Lower lobe of right lung (tissue), 2 donors: ENCODE results near the gene EVL. TPM values are rescaled to one million over a fixed set of nuclear protein-coding genes. Genes with fewer than 3 reads are reported as not detected.

Experiments
- ATAC-seq, 2 donors: fragments of 200-7000 bp; cut with Tn5 transposase; one replicate each; pipeline ENCODE4 v1.9.1; 2020 to 2022; ENCODE audit warnings: mild to moderate bottlenecking in 2 of 2, moderate library complexity in 2 of 2
- DNase-seq: peaks from one replicate; pipeline ENCODE4 v3.0.0-alpha.2; 2020
- H3K27ac ChIP-seq: fragments of 200-600 bp; one replicate; pipeline ENCODE4 v1.8.0; 2022
- H3K27me3 ChIP-seq: fragments of 200-600 bp; one replicate; pipeline ENCODE4 v1.8.0; 2022; ENCODE audit warnings: low read depth
- H3K36me3 ChIP-seq: fragments of 200-600 bp; one replicate; pipeline ENCODE4 v1.8.0; 2022; ENCODE audit warnings: mild to moderate bottlenecking
- H3K4me1 ChIP-seq: fragments of 200-600 bp; one replicate; pipeline ENCODE4 v1.8.0; 2022
- H3K4me3 ChIP-seq: fragments of 200-600 bp; one replicate; pipeline ENCODE4 v1.8.0; 2022; ENCODE audit warnings: mild to moderate bottlenecking
- H3K9me3 ChIP-seq: fragments of 200-600 bp; one replicate; pipeline ENCODE4 v1.8.0; 2022
- intact Hi-C: fragments of 100-400 bp; cut with DNase I; formaldehyde crosslinking; loops from one replicate; pipeline ENCODE4 v1.11.0; 2022
- total RNA-seq: library from RNA; stranded (reverse); fragmentation: NEBNext Ultra II Directional; extraction: Animal tissue kit (Norgen Biotek cat#: 25700); gene quantifications from one replicate; pipeline ENCODE4 v1.2.1, GENCODE V29; 2021
- TF ChIP-seq, protein P1 (sequence below): fragments of 200-600 bp; IDR thresholded peaks from one replicate; pipeline ENCODE4 v1.8.0; 2022; ENCODE audit warnings: antibody characterized with exemption, mild to moderate bottlenecking
- donor health status: DM: no; HTN: yes; CAD: no; lungs with severe emphysema.

EVL gene
- total RNA-seq, 1 donor from 2014 or later = 226 TPM

- H3K9me3 ChIP-seq = no peaks in the 10 kb centered on the region
- intact Hi-C loops = no loop called here
- peaks cover 21% of the 10 kb centered on the region for H3K4me1 ChIP-seq
- TF ChIP-seq, protein P1, sequence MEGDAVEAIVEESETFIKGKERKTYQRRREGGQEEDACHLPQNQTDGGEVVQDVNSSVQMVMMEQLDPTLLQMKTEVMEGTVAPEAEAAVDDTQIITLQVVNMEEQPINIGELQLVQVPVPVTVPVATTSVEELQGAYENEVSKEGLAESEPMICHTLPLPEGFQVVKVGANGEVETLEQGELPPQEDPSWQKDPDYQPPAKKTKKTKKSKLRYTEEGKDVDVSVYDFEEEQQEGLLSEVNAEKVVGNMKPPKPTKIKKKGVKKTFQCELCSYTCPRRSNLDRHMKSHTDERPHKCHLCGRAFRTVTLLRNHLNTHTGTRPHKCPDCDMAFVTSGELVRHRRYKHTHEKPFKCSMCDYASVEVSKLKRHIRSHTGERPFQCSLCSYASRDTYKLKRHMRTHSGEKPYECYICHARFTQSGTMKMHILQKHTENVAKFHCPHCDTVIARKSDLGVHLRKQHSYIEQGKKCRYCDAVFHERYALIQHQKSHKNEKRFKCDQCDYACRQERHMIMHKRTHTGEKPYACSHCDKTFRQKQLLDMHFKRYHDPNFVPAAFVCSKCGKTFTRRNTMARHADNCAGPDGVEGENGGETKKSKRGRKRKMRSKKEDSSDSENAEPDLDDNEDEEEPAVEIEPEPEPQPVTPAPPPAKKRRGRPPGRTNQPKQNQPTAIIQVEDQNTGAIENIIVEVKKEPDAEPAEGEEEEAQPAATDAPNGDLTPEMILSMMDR = no peak
- no peak for ATAC-seq
- H3K27ac ChIP-seq = no peak overlapping the region
- H3K27me3 ChIP-seq = peaks cover 33% of the 10 kb centered on the region
- H3K4me3 ChIP-seq = no peak overlapping the region
- DNase-seq = no peak
- H3K36me3 ChIP-seq = no peaks in the 10 kb centered on the region
These were observed 95.3 kb downstream of the EVL start for GRCh38 chr14:100160534-100160916.

DNA sequence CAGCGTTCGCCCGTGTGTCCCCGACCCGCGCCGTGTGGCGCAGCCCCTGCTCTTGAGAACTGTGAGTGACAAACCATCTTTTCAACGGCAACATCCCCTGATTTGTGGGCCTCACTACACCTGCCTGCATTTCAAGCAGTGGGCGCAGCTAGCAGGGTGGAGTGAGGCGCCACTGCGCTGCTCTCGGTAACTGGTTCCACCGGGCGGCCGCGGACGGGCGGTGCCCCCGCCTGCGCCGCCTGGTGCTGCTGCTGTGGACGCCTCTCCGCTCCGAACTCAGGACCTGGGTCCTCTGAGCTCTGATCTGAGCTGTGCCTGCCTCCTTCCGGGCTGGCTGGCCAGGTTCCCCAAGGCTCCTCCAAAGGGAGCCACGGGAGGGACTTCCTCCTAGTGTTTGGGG lies 100.2 kb downstream of the EVL start:
- no peaks in the 10 kb centered on the region for H3K36me3 ChIP-seq
- H3K4me3 ChIP-seq = no peak overlapping the region
- H3K9me3 ChIP-seq = no peaks in the 10 kb centered on the region
- TF ChIP-seq, protein P1 = no peak
- no peak overlapping the region for H3K27ac ChIP-seq
- peaks cover 8% of the 10 kb centered on the region for H3K4me1 ChIP-seq
- DNase-seq (no peak), ATAC-seq (peak; percentile 76 to 79)
- intact Hi-C loops = no loop called here
- peaks cover 9% of the 10 kb centered on the region for H3K27me3 ChIP-seq

DNA sequence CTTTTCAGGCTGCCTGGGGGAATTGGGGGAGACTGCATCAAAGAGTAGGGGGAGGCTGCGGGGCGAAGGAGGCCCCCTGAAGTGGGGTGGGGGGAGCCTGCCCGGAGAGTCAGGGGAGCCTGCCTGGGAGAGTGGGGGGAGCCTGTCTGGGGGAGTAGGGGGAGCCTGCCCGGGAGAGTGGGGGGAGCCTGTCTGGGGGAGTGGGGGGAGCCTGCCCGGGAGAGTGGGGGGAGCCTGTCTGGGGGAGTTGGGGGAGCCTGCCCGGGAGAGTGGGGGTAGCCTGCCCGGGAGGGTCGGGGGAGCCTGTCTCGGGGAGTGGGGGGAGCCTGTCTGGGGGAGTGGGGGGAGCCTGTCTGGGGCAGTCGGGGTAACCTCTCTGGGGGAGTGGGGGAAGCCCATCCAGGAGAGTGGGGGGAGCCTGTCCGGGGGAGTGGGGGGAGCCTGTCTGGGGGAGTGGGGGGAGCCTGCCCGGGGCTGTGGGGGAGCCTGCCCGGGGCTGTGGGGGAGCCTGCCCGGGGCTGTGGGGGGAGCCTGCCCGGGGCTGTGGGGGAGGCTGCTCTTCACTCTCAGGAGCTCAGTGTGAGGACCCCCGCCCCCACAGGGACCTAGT lies 100.7 kb downstream of the EVL start:
- H3K4me1 ChIP-seq = peaks cover 8% of the 10 kb centered on the region

GRCh38 chr14:100168506-100168905 lies 103.3 kb downstream of the EVL start:
- H3K4me1 ChIP-seq = peaks cover 8% of the 10 kb centered on the region
- ATAC-seq (no peak), DNase-seq (no peak)
- no peak overlapping the region for H3K4me3 ChIP-seq
- no peaks in the 10 kb centered on the region for H3K27me3 ChIP-seq
- intact Hi-C loops = no loop called here
- H3K36me3 ChIP-seq = no peaks in the 10 kb centered on the region
- H3K9me3 ChIP-seq = no peaks in the 10 kb centered on the region
- H3K27ac ChIP-seq = no peak overlapping the region
- TF ChIP-seq, protein P1 = no peak

More for the DNA sequence above, 100.7 kb downstream of the EVL start:
- ATAC-seq (peak; percentile 16 to 36), DNase-seq (no peak)
- Histone ChIP-seq H3K27me3 (peaks cover 3% of the 10 kb centered on the region), H3K27ac (no peak overlapping the region), H3K9me3 (no peaks in the 10 kb centered on the region), H3K4me3 (peak overlapping the region; percentile 42), H3K36me3 (no peaks in the 10 kb centered on the region)
- TF ChIP-seq, protein P1 = no peak
- intact Hi-C loops = no loop called here

GRCh38 chr14:100170880-100171279 lies 105.7 kb downstream of the EVL start:
- Histone ChIP-seq H3K36me3 (no peaks in the 10 kb centered on the region), H3K9me3 (no peaks in the 10 kb centered on the region), H3K4me1 (peaks cover 8% of the 10 kb centered on the region), H3K27ac (no peak overlapping the region), H3K4me3 (no peak overlapping the region), H3K27me3 (no peaks in the 10 kb centered on the region)
- TF ChIP-seq, protein P1 = no peak
- ATAC-seq = no peak
- DNase-seq = no peak
- intact Hi-C loops = no loop called here
